ENCODE data around the gene ENTPD3.

DNA sequence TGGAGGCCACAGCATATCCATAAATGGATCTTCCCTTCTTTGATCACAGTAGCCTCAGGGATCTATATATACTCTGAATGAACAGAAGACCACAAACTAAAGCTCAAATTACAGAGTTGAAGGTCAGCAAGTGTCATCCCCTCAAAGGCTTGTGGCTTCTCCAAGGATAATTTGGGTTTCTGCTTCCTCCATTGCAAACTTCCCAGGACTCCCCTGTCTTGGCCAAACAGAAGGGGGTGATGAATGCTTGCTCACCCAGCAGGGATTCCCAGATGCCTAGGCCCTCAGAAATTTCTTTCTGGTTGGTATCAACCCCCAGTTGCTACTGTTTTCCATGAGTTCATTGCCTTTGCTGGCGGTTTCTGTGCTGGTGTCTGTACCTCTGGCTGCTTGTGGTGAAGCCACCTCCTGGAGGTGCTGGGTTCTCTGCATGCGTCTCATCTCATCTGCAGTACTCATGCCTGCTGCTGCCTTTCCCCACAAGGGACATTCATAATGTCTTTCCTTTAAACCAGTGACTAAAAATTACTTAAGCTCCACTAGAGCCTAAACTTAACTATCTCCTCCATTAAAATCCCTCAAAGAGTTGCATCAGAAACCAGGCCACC lies 17.7 kb downstream of the ENTPD3 start:
- no peak for TF ChIP-seq EZH2 (IDR thresholded peaks at IDR 0.05; ENCODE audit: low read length)
- TF ChIP-seq, protein P1, sequence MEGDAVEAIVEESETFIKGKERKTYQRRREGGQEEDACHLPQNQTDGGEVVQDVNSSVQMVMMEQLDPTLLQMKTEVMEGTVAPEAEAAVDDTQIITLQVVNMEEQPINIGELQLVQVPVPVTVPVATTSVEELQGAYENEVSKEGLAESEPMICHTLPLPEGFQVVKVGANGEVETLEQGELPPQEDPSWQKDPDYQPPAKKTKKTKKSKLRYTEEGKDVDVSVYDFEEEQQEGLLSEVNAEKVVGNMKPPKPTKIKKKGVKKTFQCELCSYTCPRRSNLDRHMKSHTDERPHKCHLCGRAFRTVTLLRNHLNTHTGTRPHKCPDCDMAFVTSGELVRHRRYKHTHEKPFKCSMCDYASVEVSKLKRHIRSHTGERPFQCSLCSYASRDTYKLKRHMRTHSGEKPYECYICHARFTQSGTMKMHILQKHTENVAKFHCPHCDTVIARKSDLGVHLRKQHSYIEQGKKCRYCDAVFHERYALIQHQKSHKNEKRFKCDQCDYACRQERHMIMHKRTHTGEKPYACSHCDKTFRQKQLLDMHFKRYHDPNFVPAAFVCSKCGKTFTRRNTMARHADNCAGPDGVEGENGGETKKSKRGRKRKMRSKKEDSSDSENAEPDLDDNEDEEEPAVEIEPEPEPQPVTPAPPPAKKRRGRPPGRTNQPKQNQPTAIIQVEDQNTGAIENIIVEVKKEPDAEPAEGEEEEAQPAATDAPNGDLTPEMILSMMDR (optimal IDR thresholded peaks at IDR 0.05 in 1 of 3, IDR thresholded peaks at IDR 0.05 in 1 of 3, conservative IDR thresholded peaks at IDR 0.05 in 1 of 3; ENCODE audit: extremely low read depth in 1 of 3, insufficient read depth in 2 of 3, low read length in 3 of 3), result no peak

Measured in keratinocyte (primary cell).